ENCODE results near the gene ULK3.

The ULK3 gene

GRCh38 chr15:74831813-74832495, 11.0 kb downstream of the ULK3 start:
- H3K4me3 ChIP-seq (ENCODE audit: low read depth, low read length) = no peak overlapping the region
- peaks cover 7 to 13% of the 10 kb centered on the region in 2 experiments; a peak in 2 of 3 replicates for H3K36me3 ChIP-seq (ENCODE audit: control insufficient read depth in 2 of 2, insufficient read depth in 1 of 2, low read length in 2 of 2)
- no peaks in the 10 kb centered on the region for H3K4me1 ChIP-seq (ENCODE audit: control insufficient read depth, insufficient read depth, low read length)
- no peak overlapping the region for H3K27ac ChIP-seq (ENCODE audit: extremely low read depth, low read depth, low read length)
- ChIA-PET CTCF (interaction anchor here (0.6 to 8.3 kb wide), 4 partner anchors 23 to 157 kb away, joined by 3 to 63 read pairs (median 5); no protein-coding TSS in a partner anchor), POLR2A (no interaction called here)
- TF ChIP-seq ZNF169 (tag by site-specific recombination; IDR thresholded peaks at IDR 0.05) = no peak
- TF ChIP-seq ZNF843 (tag by site-specific recombination; IDR thresholded peaks at IDR 0.05) = no peak
- no peak for TF ChIP-seq ZNF768 (tag by site-specific recombination; IDR thresholded peaks at IDR 0.05)
- TF ChIP-seq ZSCAN18 (tag by site-specific recombination; IDR thresholded peaks at IDR 0.05) = no peak
- no peak for TF ChIP-seq ZNF366 (tag by site-specific recombination; conservative IDR thresholded peaks at IDR 0.05)
- no peak for TF ChIP-seq ZNF664 (tag by site-specific recombination; IDR thresholded peaks at IDR 0.05)
- no peak for TF ChIP-seq ZNF404 (tag by site-specific recombination; IDR thresholded peaks at IDR 0.05)
- TF ChIP-seq ZEB2 (tag by site-specific recombination; IDR thresholded peaks at IDR 0.05) = no peak
- no peak for TF ChIP-seq ZNF747 (tag by site-specific recombination; IDR thresholded peaks at IDR 0.05)
- no peak for TF ChIP-seq ZNF548 (tag by site-specific recombination; IDR thresholded peaks at IDR 0.05)
- no peaks in the 10 kb centered on the region for H3K9me3 ChIP-seq (ENCODE audit: control insufficient read depth, insufficient read depth, low read depth, low read length)

GRCh38 chr15:74830868-74831267, 12.1 kb downstream of the ULK3 start:
- ChIA-PET CTCF (interaction anchor here (0.9 to 8.3 kb wide), 5 partner anchors 11 to 119 kb away, joined by 3 to 63 read pairs (median 5); no protein-coding TSS in a partner anchor), POLR2A (no interaction called here)
- TF ChIP-seq ZNF211 (tag by site-specific recombination; IDR thresholded peaks at IDR 0.05; ENCODE audit: low read depth) (0 out of 2 replicates have a peak, but pooled peaks have one; percentile 6), ZNF707 (tag by site-specific recombination; IDR thresholded peaks at IDR 0.05) (no peak), ZNF629 (tag by site-specific recombination; IDR thresholded peaks at IDR 0.05) (no peak)
- Histone ChIP-seq H3K4me1 (ENCODE audit: control insufficient read depth, insufficient read depth, low read length) (0 out of 2 replicates have a peak, but pooled peaks cover 2% of the 10 kb centered on the region), H3K9me3 (ENCODE audit: control insufficient read depth, insufficient read depth, low read depth, low read length) (no peaks in the 10 kb centered on the region), H3K36me3 (ENCODE audit: control insufficient read depth in 2 of 2, insufficient read depth in 1 of 2, low read length in 2 of 2) (peaks cover 0 to 6% of the 10 kb centered on the region in 2 experiments; a peak in 1 of 3 replicates), H3K27ac (ENCODE audit: extremely low read depth, low read depth, low read length) (no peak overlapping the region), H3K4me3 (ENCODE audit: low read depth, low read length) (no peak overlapping the region)

- Histone ChIP-seq H3K27ac (ENCODE audit: extremely low read depth, low read depth, low read length) (no peak overlapping the region), H3K9me3 (ENCODE audit: control insufficient read depth, insufficient read depth, low read depth, low read length) (no peaks in the 10 kb centered on the region), H3K36me3 (ENCODE audit: control insufficient read depth in 2 of 2, insufficient read depth in 1 of 2, low read length in 2 of 2) (no peaks in the 10 kb centered on the region), H3K4me1 (ENCODE audit: control insufficient read depth, insufficient read depth, low read length) (0 out of 2 replicates have a peak, but pooled peaks cover 2% of the 10 kb centered on the region), H3K4me3 (ENCODE audit: low read depth, low read length) (no peak overlapping the region)
- ChIA-PET CTCF (interaction anchor here (1.3 to 8.3 kb wide), 3 partner anchors 30 to 60 kb away, joined by 5 to 63 read pairs (median 6); no protein-coding TSS in a partner anchor), POLR2A (no interaction called here)
- TF ChIP-seq ZNF335 (tag by site-specific recombination; conservative IDR thresholded peaks at IDR 0.05) (no peak), ZIC2 (tag by site-specific recombination; IDR thresholded peaks at IDR 0.05) (0 out of 2 replicates have a peak, but pooled peaks have one; percentile 27), ZNF555 (tag by site-specific recombination; conservative IDR thresholded peaks at IDR 0.05) (no peak), ZNF394 (tag by site-specific recombination; IDR thresholded peaks at IDR 0.05; ENCODE audit: borderline replicate concordance) (no peak), ZNF670 (tag by site-specific recombination; IDR thresholded peaks at IDR 0.05; ENCODE audit: low read depth) (no peak), TRIM28 (IDR thresholded peaks at IDR 0.05; ENCODE audit: borderline replicate concordance, low read length) (no peak), HIC1 (tag by site-specific recombination; IDR thresholded peaks at IDR 0.05) (no peak), ZNF548 (tag by site-specific recombination; IDR thresholded peaks at IDR 0.05) (no peak)
- TF ChIP-seq, protein P1, sequence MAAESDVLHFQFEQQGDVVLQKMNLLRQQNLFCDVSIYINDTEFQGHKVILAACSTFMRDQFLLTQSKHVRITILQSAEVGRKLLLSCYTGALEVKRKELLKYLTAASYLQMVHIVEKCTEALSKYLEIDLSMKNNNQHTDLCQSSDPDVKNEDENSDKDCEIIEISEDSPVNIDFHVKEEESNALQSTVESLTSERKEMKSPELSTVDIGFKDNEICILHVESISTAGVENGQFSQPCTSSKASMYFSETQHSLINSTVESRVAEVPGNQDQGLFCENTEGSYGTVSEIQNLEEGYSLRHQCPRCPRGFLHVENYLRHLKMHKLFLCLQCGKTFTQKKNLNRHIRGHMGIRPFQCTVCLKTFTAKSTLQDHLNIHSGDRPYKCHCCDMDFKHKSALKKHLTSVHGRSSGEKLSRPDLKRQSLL (tag by site-specific recombination; IDR thresholded peaks at IDR 0.05) = 0 out of 2 replicates have a peak, but pooled peaks have one; percentile 24
Observed at GRCh38 chr15:74829991-74830390, 13.0 kb downstream of the ULK3 start.
